ENCODE results near the gene MRGPRE.

The MRGPRE gene

GRCh38 chr11:3206156-3206921, 25.9 kb downstream of the MRGPRE start:
- Histone ChIP-seq H3K4me3 (replicated peaks; ENCODE audit: insufficient read depth, low read length) (no peak overlapping the region), H3K27me3 (ENCODE audit: insufficient read depth, poor library complexity, severe bottlenecking) (peaks cover 25% of the 10 kb centered on the region), H3K27ac (replicated peaks) (no peak overlapping the region)
- DNase-seq (ENCODE audit: low read depth in 1 of 2, low spot score in 1 of 2): no peak
- TF ChIP-seq GABPA (IDR thresholded peaks at IDR 0.05; ENCODE audit: low read depth) (no peak), POLR2AphosphoS5 (IDR thresholded peaks at IDR 0.05; ENCODE audit: low read depth) (no peak), REST (IDR thresholded peaks at IDR 0.05; ENCODE audit: insufficient replicate concordance, low read depth) (no peak), SPI1 (IDR thresholded peaks at IDR 0.05; ENCODE audit: borderline replicate concordance, low read depth) (no peak)
- TF ChIP-seq, protein P1, sequence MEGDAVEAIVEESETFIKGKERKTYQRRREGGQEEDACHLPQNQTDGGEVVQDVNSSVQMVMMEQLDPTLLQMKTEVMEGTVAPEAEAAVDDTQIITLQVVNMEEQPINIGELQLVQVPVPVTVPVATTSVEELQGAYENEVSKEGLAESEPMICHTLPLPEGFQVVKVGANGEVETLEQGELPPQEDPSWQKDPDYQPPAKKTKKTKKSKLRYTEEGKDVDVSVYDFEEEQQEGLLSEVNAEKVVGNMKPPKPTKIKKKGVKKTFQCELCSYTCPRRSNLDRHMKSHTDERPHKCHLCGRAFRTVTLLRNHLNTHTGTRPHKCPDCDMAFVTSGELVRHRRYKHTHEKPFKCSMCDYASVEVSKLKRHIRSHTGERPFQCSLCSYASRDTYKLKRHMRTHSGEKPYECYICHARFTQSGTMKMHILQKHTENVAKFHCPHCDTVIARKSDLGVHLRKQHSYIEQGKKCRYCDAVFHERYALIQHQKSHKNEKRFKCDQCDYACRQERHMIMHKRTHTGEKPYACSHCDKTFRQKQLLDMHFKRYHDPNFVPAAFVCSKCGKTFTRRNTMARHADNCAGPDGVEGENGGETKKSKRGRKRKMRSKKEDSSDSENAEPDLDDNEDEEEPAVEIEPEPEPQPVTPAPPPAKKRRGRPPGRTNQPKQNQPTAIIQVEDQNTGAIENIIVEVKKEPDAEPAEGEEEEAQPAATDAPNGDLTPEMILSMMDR (IDR thresholded peaks at IDR 0.05; ENCODE audit: insufficient read depth, low read length): no peak

DNA sequence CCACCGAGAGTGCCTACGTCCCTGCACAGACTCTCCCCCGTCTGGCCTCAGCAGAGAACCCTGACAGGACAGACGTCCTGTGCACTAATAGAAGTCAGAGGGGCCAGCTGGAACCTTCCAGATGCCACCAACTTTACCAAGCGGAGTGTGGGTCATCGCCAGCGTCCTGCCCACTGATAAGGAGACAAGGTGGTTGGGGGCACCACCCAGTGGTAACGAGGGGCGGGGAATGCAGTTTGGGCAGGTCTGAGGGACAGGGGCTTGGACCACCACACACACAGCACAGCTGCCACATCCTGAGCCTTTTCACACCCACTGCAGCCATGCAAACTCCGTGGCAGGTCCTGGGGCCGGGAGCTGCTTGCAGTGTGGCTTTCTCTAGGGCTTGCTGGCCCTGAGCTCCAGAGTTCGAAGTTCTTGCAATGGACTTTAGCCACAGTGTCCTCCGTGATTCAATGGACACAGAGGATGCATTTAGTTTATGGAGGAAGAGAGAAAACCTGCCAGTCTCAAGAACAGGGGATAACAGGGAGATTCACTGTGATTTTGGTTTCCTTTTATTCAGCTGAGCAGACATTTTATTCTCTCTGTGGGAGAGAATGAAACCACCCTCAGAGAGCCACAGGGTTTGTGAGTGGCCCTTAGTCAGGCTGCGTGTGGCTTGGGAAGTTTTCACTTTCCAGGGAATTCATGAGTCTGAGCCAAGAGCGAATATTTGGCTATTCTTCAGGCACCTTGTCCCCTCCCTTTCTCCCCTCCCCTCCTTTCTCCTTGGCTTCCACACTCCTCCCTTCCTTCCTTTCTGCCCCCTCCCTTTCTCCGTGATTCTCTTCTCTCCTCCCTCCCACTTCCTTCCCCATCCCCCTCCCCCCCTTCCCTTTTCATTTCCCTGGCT, 26.7 kb downstream of the MRGPRE start:
- DNase-seq (ENCODE audit: low read depth in 1 of 2, low spot score in 1 of 2): no peak
- Histone ChIP-seq H3K4me3 (replicated peaks; ENCODE audit: insufficient read depth, low read length) (no peak overlapping the region), H3K27ac (replicated peaks) (no peak overlapping the region), H3K27me3 (ENCODE audit: insufficient read depth, poor library complexity, severe bottlenecking) (peaks cover 29% of the 10 kb centered on the region)
- TF ChIP-seq GABPA (IDR thresholded peaks at IDR 0.05; ENCODE audit: low read depth): no peak
- TF ChIP-seq SPI1 (IDR thresholded peaks at IDR 0.05; ENCODE audit: borderline replicate concordance, low read depth): no peak
- TF ChIP-seq REST (IDR thresholded peaks at IDR 0.05; ENCODE audit: insufficient replicate concordance, low read depth): no peak
- no peak for TF ChIP-seq POLR2AphosphoS5 (IDR thresholded peaks at IDR 0.05; ENCODE audit: low read depth)
- TF ChIP-seq, protein P1 (IDR thresholded peaks at IDR 0.05; ENCODE audit: insufficient read depth, low read length): no peak

GRCh38 chr11:3204141-3205015, 27.8 kb downstream of the MRGPRE start:
- DNase-seq (ENCODE audit: low read depth in 1 of 2, low spot score in 1 of 2): no peak
- H3K27me3 ChIP-seq (ENCODE audit: insufficient read depth, poor library complexity, severe bottlenecking): peaks cover 30% of the 10 kb centered on the region
- TF ChIP-seq GABPA (IDR thresholded peaks at IDR 0.05; ENCODE audit: low read depth) (no peak), POLR2AphosphoS5 (IDR thresholded peaks at IDR 0.05; ENCODE audit: low read depth) (no peak), REST (IDR thresholded peaks at IDR 0.05; ENCODE audit: insufficient replicate concordance, low read depth) (no peak), SPI1 (IDR thresholded peaks at IDR 0.05; ENCODE audit: borderline replicate concordance, low read depth) (no peak)
- TF ChIP-seq, protein P1 (IDR thresholded peaks at IDR 0.05; ENCODE audit: insufficient read depth, low read length): no peak
- H3K27ac ChIP-seq (replicated peaks): no peak overlapping the region
- H3K4me3 ChIP-seq (replicated peaks; ENCODE audit: insufficient read depth, low read length): no peak overlapping the region
